Upper lobe of right lung (tissue), 1 donor: ENCODE measurements around the gene ZNF200. TPM values are rescaled to one million over a fixed set of nuclear protein-coding genes. Genes with fewer than 3 reads are reported as not detected.
"Not testable (repeated sequence)": the region's sequence is repeated elsewhere in the genome, so short reads cannot be mapped to it uniquely, and the experiment has no call there.

Source experiments
- ATAC-seq: fragments of 200-7000 bp; cut with Tn5 transposase; one replicate; pipeline ENCODE4 v1.9.1; 2020; ENCODE audit warnings: mild to moderate bottlenecking, moderate library complexity
- DNase-seq: peaks from one replicate; pipeline ENCODE4 v3.0.0-alpha.2; 2020
- H3K27ac ChIP-seq: fragments of 200-600 bp; one replicate; pipeline ENCODE4 v1.8.0; 2022
- H3K27me3 ChIP-seq: fragments of 200-600 bp; one replicate; pipeline ENCODE4 v1.8.0; 2022; ENCODE audit warnings: mild to moderate bottlenecking
- H3K36me3 ChIP-seq: fragments of 200-600 bp; one replicate; pipeline ENCODE4 v1.8.0; 2022
- H3K4me1 ChIP-seq: fragments of 200-600 bp; one replicate; pipeline ENCODE4 v1.8.0; 2022
- H3K4me3 ChIP-seq: fragments of 200-600 bp; one replicate; pipeline ENCODE4 v1.8.0; 2022; ENCODE audit warnings: mild to moderate bottlenecking
- H3K9me3 ChIP-seq: fragments of 200-600 bp; one replicate; pipeline ENCODE4 v1.8.0; 2022
- CTCF ChIP-seq: fragments of 200-600 bp; IDR thresholded peaks from one replicate; pipeline ENCODE4 v1.8.0; 2022; ENCODE audit warnings: antibody characterized with exemption
- intact Hi-C: fragments of 100-400 bp; cut with DNase I; formaldehyde crosslinking; loops from one replicate; pipeline ENCODE4 v1.11.0; 2022
- total RNA-seq: library from RNA; stranded (reverse); fragmentation: NEBNext Ultra II Directional; extraction: Animal tissue kit (Norgen Biotek cat#: 25700); gene quantifications from one replicate; pipeline ENCODE4 v1.2.1, GENCODE V29; 2021
- donor health status: DM: no; HTN: yes; CAD: no; lungs with severe emphysema.

Gene ZNF200
- total RNA-seq, 1 donor from 2014 or later = 7.4 TPM

- no peak for ATAC-seq
Observed at GRCh38 chr16:3202903-3203539, 31.9 kb downstream of the ZNF200 start.

DNA sequence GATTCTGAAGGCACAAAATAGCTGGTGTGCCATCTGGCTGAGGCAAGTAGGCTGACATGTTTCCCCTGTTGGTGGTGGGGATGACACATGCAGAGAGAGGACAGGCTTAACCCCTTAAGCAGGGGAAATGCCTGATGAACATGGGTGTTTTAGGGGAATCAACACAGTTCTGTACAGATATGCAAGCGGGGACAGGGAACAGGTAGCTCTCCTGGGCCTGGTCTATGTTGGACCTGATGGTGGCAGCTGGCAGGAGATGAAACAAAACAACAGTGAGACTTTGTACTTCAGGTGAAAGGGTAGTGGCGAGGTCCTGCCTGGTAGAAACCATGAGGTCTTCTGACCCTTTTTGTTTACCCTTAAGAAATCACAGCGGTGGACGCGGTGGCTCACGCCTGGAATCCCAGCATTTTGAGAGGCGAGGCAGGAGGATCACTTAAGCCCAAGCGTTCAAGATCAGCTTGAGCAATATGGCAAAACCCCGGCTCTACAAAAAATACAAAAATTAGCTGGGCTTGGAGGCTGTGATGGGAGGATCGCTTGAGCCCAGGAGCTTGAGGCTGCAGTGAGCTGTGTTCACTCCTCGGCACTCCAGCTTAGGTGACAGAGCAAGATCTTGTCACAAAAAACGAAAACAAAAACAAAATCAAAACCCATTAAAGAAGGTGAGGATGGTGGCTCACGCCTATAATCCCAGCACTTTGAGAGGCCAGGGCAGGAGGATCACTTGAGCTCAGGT is 36.5 kb downstream of the ZNF200 start:
- peaks cover 37% of the 10 kb centered on the region for H3K27me3 ChIP-seq
- H3K36me3 ChIP-seq = no peaks in the 10 kb centered on the region
- TF ChIP-seq CTCF = no peak
- no peak overlapping the region for H3K27ac ChIP-seq
- intact Hi-C loops = no loop called here
- DNase-seq (no peak), ATAC-seq (no peak)
- no peaks in the 10 kb centered on the region for H3K4me1 ChIP-seq
- no peaks in the 10 kb centered on the region for H3K9me3 ChIP-seq
- H3K4me3 ChIP-seq = no peak overlapping the region

More at GRCh38 chr16:3202903-3203539, 31.9 kb downstream of the ZNF200 start:
- Histone ChIP-seq H3K36me3 (no peaks in the 10 kb centered on the region), H3K9me3 (no peaks in the 10 kb centered on the region), H3K27me3 (peaks cover 5% of the 10 kb centered on the region), H3K27ac (no peak overlapping the region), H3K4me3 (no peak overlapping the region), H3K4me1 (no peaks in the 10 kb centered on the region)
- intact Hi-C loops = no loop called here
- DNase-seq = no peak
- no peak for TF ChIP-seq CTCF

DNA sequence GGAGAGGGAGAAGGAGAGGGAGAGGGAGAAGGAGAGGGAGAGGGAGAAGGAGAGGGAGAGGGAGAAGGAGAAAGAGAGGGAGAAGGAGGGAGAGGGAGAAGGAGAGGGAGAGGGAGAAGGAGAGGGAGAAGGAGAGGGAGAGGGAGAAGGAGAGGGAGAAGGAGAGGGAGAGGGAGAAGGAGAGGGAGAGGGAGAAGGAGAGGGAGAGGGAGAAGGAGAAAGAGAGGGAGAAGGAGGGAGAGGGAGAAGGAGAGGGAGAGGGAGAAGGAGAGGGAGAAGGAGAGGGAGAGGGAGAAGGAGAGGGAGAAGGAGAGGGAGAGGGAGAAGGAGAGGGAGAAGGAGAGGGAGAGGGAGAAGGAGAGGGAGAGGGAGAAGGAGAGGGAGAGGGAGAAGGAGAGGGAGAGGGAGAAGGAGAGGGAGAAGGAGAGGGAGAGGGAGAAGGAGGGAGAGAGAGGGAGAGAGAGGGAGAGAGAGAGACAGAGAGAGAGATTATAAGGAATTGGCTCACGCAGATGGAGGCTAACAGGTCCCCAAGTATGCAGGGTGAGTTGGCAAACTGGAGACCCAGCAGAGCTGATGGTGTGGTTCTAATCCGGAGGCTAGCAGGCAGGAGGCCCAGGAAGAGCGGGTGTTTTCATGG is 37.1 kb downstream of the ZNF200 start:
- DNase-seq, H3K4me3 ChIP-seq, ATAC-seq, H3K27ac ChIP-seq, H3K4me1 ChIP-seq, H3K36me3 ChIP-seq, H3K9me3 ChIP-seq, intact Hi-C loops: not testable (repeated sequence)
- H3K27me3 ChIP-seq = peaks cover 40% of the 10 kb centered on the region

GRCh38 chr16:3195975-3196374 is 39.0 kb downstream of the ZNF200 start:
- no peak overlapping the region for H3K4me3 ChIP-seq
- peaks cover 58% of the 10 kb centered on the region for H3K27me3 ChIP-seq
- H3K36me3 ChIP-seq = no peaks in the 10 kb centered on the region
- no peaks in the 10 kb centered on the region for H3K4me1 ChIP-seq
- intact Hi-C loops = no loop called here
- no peak for ATAC-seq
- H3K9me3 ChIP-seq = no peaks in the 10 kb centered on the region
- no peak for TF ChIP-seq CTCF
- DNase-seq = no peak
- no peak overlapping the region for H3K27ac ChIP-seq

- H3K9me3 ChIP-seq = no peaks in the 10 kb centered on the region
- no peaks in the 10 kb centered on the region for H3K36me3 ChIP-seq
- DNase-seq (no peak), ATAC-seq (no peak)
- intact Hi-C loops = no loop called here
- H3K4me1 ChIP-seq = no peaks in the 10 kb centered on the region
- no peak for TF ChIP-seq CTCF
- peaks cover 70% of the 10 kb centered on the region for H3K27me3 ChIP-seq
- no peak overlapping the region for H3K4me3 ChIP-seq
- H3K27ac ChIP-seq = no peak overlapping the region
Observed at GRCh38 chr16:3194792-3195191, 40.2 kb downstream of the ZNF200 start.
